GM19193 (cell line): ENCODE measurements around the gene LMLN.

Experiments
- POLR2A ChIP-seq: IDR thresholded peaks from 4 replicates; pipeline ENCODE4 v1.6.1; 2011; ENCODE audit not compliant: insufficient read depth, insufficient read length; ENCODE audit errors: extremely low read depth

Gene LMLN

GRCh38 chr3:197959891-197960693 lies at the start of gene LMLN:
TSS of gene LMLN (plus strand) at chr3:197960217. CDS start at chr3:197960246, 29 bp downstream.
- peak; percentile 69 for TF ChIP-seq POLR2A

GRCh38 chr3:197912741-197913476 lies 47.1 kb upstream of the LMLN start:
- no peak for TF ChIP-seq POLR2A

DNA sequence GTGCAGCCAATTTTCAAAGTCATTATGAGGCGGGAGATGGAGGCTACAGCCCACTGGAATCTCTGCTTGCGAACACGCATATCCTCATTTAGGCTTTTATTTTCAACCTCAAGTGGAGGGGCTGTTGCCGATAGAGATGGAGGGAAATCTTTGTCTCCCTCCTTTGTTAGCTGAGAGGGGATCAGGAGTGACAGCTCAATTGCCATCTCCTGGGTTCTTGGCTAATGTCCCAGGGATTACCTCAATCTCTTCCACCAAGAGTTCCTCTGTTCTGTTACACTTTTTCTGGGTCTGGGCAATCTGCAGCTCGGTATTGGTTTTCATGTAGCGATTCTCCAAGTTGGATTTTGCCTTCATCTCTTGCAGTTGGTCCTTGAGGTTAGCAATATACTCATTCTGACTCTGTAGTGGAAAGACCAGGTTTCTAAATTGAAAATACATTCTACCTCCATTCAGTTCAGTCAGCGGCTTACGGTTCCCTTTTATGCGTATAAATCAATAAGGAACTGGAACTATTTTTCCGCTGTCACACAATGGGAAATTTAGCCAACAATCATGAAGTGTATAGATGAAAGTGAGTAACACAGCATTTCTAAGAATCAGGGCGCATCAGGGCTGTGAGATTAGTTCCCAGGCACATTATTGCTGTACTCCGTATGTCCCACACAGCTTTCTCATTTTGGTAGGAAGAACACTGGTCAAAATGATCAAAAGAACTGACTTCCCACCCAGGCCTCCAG lies 46.2 kb upstream of the LMLN start:
- no peak for TF ChIP-seq POLR2A

- no peak for TF ChIP-seq POLR2A
Observed at GRCh38 chr3:197926418-197926817, 33.6 kb upstream of the LMLN start.

DNA sequence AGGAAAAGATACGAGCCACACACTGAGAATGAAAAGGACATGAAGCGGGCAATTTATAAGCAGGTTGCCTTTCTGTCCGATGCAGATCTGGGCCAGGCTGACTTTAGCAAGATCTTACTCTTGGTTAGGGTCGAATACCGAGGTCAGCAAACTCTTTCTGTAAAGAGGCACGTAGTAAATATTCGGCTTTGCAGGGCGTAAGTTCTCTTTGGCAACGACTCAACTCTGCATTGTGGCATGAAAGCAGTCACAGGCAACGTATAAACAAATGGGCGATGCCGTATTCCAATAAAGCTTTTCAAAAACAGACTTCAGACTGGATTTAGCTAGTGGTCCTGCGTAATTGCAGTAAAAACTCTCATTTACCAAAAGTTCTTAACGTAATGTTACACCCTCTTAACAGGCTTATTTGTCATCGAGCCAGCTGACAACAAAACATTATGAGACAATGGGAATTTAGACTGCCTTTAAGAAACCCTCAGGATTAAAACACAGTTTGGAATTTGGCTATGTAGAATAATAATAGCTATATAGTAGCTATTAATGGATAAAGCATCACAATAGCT lies 23.1 kb upstream of the LMLN start:
- TF ChIP-seq POLR2A: no peak

GRCh38 chr3:197940745-197941384 lies 19.2 kb upstream of the LMLN start:
- TF ChIP-seq POLR2A: no peak

- TF ChIP-seq POLR2A: no peak
Observed at GRCh38 chr3:197942956-197943556, 17.0 kb upstream of the LMLN start.

GRCh38 chr3:197949191-197949777 lies 10.7 kb upstream of the LMLN start:
- TF ChIP-seq POLR2A: no peak

DNA sequence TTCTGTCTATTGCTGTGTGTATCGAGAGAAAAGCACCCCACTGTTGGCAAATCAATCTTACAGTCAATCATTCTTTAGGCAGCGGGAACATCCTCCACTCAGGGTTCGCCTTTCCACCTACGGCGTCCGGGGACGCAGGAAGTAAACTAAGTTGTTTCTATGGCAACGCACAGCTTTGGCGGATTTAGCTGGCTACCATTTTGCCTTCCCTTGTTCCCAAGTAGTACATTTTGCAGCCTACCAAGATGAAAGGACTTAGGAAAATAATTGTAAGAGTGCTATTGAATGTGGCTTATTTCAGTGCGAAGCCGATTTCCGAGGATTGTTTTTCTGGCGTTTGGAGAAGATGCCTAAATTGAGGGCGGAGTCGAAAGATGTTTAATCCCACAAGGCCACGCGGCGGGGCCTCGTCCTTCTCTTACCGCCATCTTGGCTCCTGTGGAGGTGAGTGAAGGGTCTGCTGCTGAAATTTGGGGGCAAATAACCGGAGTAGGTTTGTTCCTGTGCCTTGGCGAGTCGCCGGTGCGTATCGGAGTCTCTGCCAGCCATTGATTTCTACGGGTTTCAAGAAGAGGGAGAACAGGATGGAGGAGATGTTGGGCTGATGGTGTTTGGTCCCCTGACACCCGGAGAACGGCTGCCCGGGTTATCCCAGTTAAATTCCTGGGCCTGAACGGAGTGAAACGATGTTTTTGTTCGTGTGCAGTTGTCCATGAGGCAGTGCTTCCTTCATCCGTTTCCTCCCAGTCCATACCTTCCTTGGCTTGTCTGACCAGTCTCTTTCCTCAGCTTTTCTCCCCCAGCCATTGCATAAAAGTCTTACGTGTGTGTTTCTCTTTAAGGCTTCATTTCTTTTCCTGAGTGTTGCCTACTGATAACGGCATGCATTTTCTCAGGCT lies 10.0 kb upstream of the LMLN start, which contains the start of gene RPL35A:
RPL35A (plus strand) TSS at position 413 of the 899 bp plus-strand sequence. CDS start 778 bp downstream, outside the sequence.
- peak; percentile 98 for TF ChIP-seq POLR2A

- no peak for TF ChIP-seq POLR2A
Observed at GRCh38 chr3:197950677-197951061, 9.3 kb upstream of the LMLN start.

DNA sequence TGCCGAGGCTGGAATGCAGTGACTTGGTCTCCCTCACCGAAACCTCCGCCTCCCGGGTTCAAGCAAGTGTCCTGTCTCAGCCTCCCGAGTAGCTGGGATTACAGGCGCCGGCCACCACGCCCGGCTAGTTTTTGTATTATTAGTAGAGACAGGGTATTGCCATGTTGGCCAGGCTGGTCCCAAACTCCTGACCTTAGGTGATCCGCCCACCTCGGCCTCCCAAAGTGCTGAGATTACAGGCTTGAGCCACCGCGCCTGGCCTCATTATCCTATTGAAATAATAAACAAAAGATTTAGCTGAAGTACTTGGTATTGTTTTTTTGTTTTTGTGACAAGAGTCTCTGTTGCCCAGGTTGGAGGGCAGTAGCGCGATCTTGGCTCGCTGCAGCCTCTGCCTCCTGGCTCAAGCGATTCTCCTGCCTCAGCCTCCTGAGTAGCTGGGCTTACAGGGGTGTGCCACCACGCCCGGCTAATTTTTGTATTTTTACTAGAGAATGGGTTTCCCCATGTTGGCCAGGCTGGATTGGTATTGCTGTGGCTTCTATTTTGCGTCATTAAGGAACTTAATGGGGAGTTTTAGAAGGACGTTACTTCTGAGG lies 8.5 kb upstream of the LMLN start:
- TF ChIP-seq POLR2A: no peak

DNA sequence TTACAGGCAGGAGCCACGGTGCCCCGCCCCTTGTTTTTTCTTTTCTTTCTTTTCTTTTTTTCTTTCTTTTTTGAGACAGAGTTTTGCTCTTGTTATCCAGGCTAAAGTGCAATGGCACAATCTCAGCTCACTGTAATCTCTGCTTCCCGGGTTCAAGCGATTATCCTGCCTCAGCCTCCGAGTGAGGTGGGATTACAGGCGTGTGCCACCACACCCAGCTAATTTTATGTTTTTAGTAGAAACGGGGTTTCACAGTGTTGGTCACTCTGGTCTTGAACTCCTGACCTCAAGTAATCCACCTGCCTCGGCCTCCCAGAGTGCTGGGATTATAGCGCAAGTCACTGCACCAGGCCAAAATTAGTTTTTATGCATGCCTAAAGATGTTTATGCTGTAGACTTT lies 7.6 kb upstream of the LMLN start:
- TF ChIP-seq POLR2A: no peak

- no peak for TF ChIP-seq POLR2A
Observed at GRCh38 chr3:197953325-197953724, 6.7 kb upstream of the LMLN start.

- no peak for TF ChIP-seq POLR2A
Observed at GRCh38 chr3:197953881-197954280, 6.1 kb upstream of the LMLN start.
